Liver (tissue), 9 donors: ENCODE measurements around the gene DLX4. TPM values are rescaled to one million over a fixed set of nuclear protein-coding genes. Genes with fewer than 3 reads are reported as not detected.

Experiments used
- DNase-seq: peaks from one replicate; pipeline ENCODE4 v3.0.0-alpha.2; 2017; ENCODE audit warnings: low spot score
- H3K27ac ChIP-seq, 2 donors: one replicate each; pipeline ENCODE4 v1.7.0; 2013; ENCODE audit warnings: inconsistent platforms in 2 of 2, low read length in 2 of 2, control low read depth in 1 of 2, low read depth in 1 of 2, mild to moderate bottlenecking in 1 of 2
- H3K27me3 ChIP-seq, 4 donors: one replicate each; pipeline versions ENCODE4 v1.6.1 to v1.7.0; 2013; ENCODE audit warnings: low read length in 3 of 4, inconsistent platforms in 1 of 4, mild to moderate bottlenecking in 1 of 4, moderate library complexity in 1 of 4; ENCODE audit not compliant: control insufficient read depth in 4 of 4, insufficient read depth in 4 of 4
- H3K36me3 ChIP-seq, 4 donors: one replicate each; pipeline versions ENCODE4 v1.6.1 to v1.7.0; 2013; ENCODE audit warnings: low read length in 3 of 4, mild to moderate bottlenecking in 3 of 4, low read depth in 1 of 4, moderate library complexity in 1 of 4; ENCODE audit not compliant: control insufficient read depth in 4 of 4, insufficient read depth in 3 of 4
- H3K4me1 ChIP-seq, 4 donors: one replicate each; pipeline versions ENCODE4 v1.6.1 to v1.7.0; 2013; ENCODE audit warnings: low read length in 3 of 4, mild to moderate bottlenecking in 3 of 4, moderate library complexity in 1 of 4; ENCODE audit not compliant: control insufficient read depth in 4 of 4, insufficient read depth in 4 of 4
- H3K4me3 ChIP-seq, 3 donors: one replicate each; pipeline versions ENCODE4 v1.6.1 to v1.7.0; 2013; ENCODE audit warnings: low read length in 3 of 3, control low read depth in 1 of 3, low read depth in 1 of 3, mild to moderate bottlenecking in 1 of 3
- H3K9ac ChIP-seq, 2 donors: one replicate each; pipeline ENCODE4 v1.7.0; 2013; ENCODE audit warnings: low read length in 2 of 2, mild to moderate bottlenecking in 2 of 2, moderate library complexity in 2 of 2, control low read depth in 1 of 2, low read depth in 1 of 2
- H3K9me3 ChIP-seq, 4 donors: one replicate each; pipeline versions ENCODE4 v1.6.1 to v1.7.0; 2013; ENCODE audit warnings: low read length in 3 of 4; ENCODE audit not compliant: control insufficient read depth in 4 of 4
- ATF3 ChIP-seq: IDR thresholded peaks from 2 replicates; pipeline ENCODE4 v1.6.1; 2016; ENCODE audit warnings: antibody characterized with exemption
- CTCF ChIP-seq: fragments of 150-350 bp; IDR thresholded peaks from 2 replicates; pipeline ENCODE4 v1.5.1; 2017; ENCODE audit warnings: improper control_type of control experiment, low read depth, low read length; ENCODE audit not compliant: missing input control
- EGR1 ChIP-seq, 2 donors: IDR thresholded peaks; 2 replicates each; pipeline ENCODE4 v1.6.1; 2016 to 2018; ENCODE audit warnings: antibody characterized with exemption in 2 of 2, low read depth in 2 of 2
- FOXA1 ChIP-seq: IDR thresholded peaks from 2 replicates; pipeline ENCODE4 v1.6.1; 2016; ENCODE audit warnings: antibody characterized with exemption
- HNF4G ChIP-seq: IDR thresholded peaks from 2 replicates; pipeline ENCODE4 v1.6.1; 2016; ENCODE audit warnings: antibody characterized with exemption
- MAX ChIP-seq: IDR thresholded peaks from 2 replicates; pipeline ENCODE4 v1.6.1; 2016; ENCODE audit warnings: antibody characterized with exemption
- RAD21 ChIP-seq, 2 donors: IDR thresholded peaks; 2 replicates each; pipeline ENCODE4 v1.6.1; 2016; ENCODE audit warnings: antibody characterized with exemption in 2 of 2, mild to moderate bottlenecking in 2 of 2
- REST ChIP-seq: IDR thresholded peaks from 2 replicates; pipeline ENCODE4 v1.6.1; 2016; ENCODE audit warnings: antibody characterized with exemption, mild to moderate bottlenecking
- SP1 ChIP-seq: IDR thresholded peaks from 2 replicates; pipeline ENCODE4 v1.6.1; 2018; ENCODE audit warnings: antibody characterized with exemption, mild to moderate bottlenecking
- ZBTB33 ChIP-seq: IDR thresholded peaks from 2 replicates; pipeline ENCODE4 v1.6.1; 2016; ENCODE audit warnings: antibody characterized with exemption
- WGBS: extraction: QIAGEN DNeasy Blood & Tissue Kit; methylation state at CpG from one replicate; pipeline ENCODE4 v1.1.7; 2013; 5-methylcytosine and 5-hydroxymethylcytosine counted together
- polyA plus RNA-seq, 2 donors: library from polyadenylated mRNA; stranded (reverse) in 1 of 2; unstranded in 1 of 2; fragments of 200-250 nt in 1 of 2; fragments of >200 nt in 1 of 2; fragmentation: Nextera tagmentation in 1 of 2; extraction: Ambion mirVana in 1 of 2; gene quantifications; one replicate each; pipeline versions ENCODE4 v1.2.1 to v1.2.3, GENCODE V29; 2013 to 2015
- total RNA-seq, 2 donors: library from RNA; depleted of rRNA; stranded (reverse); fragments of >200 nt; gene quantifications; one replicate each; pipeline ENCODE4 v1.2.3, GENCODE V29; 2014
- donor health status: healthy.
- donor health status: healthy.
- donor health status: healthy.
- donor health status: healthy.
- donor health status: healthy.

DLX4 gene
- total and polyA plus RNA-seq, 4 donors: not detected

GRCh38 chr17:49962599-49963308, 6.2 kb upstream of the DLX4 start:
- H3K4me1 ChIP-seq: peaks cover 0 to 6% (median 1%) of the 10 kb centered on the region in 4 donors
- 8% methylated on average over 11 of the region's 11 CpGs for WGBS
- H3K27me3 ChIP-seq: peaks cover 8 to 27% (median 15%) of the 10 kb centered on the region in 4 donors
- TF ChIP-seq REST (no peak), HNF4G (no peak), ATF3 (no peak), RAD21 (IDR thresholded peaks at IDR 0.05) (no peak)
- H3K4me3 ChIP-seq: no peak overlapping the region
- no peak overlapping the region for H3K27ac ChIP-seq
- DNase-seq: no peak
- H3K36me3 ChIP-seq: no peaks in the 10 kb centered on the region
- H3K9me3 ChIP-seq: no peaks in the 10 kb centered on the region
- no peak overlapping the region for H3K9ac ChIP-seq

- Histone ChIP-seq H3K36me3 (no peaks in the 10 kb centered on the region), H3K9ac (no peak overlapping the region), H3K9me3 (no peaks in the 10 kb centered on the region), H3K27ac (no peak overlapping the region), H3K4me3 (no peak overlapping the region), H3K27me3 (peaks cover 8 to 27% (median 18%) of the 10 kb centered on the region in 4 donors), H3K4me1 (peaks cover 0 to 6% (median 1%) of the 10 kb centered on the region in 4 donors)
- 17% methylated on average over 4 of the region's 4 CpGs for WGBS
- no peak for DNase-seq
- no peak for TF ChIP-seq SP1
- no peak for TF ChIP-seq ZBTB33
- no peak for TF ChIP-seq ATF3
- TF ChIP-seq MAX: no peak
- no peak for TF ChIP-seq HNF4G
- no peak for TF ChIP-seq FOXA1
- TF ChIP-seq EGR1 (IDR thresholded peaks at IDR 0.05; ENCODE audit: low read depth in 2 of 2): no peak
- TF ChIP-seq CTCF: no peak
Observed at GRCh38 chr17:49963309-49963625, 5.7 kb upstream of the DLX4 start.
